H9 (cell line): ENCODE results near the gene KLHL15. TPM values are rescaled to one million over a fixed set of nuclear protein-coding genes. Genes with fewer than 3 reads are reported as not detected.

Experiments
- DNase-seq: peaks from one replicate; pipeline ENCODE4 v3.0.0-alpha.2; 2017
- H2AFZ ChIP-seq: one replicate; pipeline ENCODE4 v1.6.1; 2013; ENCODE audit warnings: mild to moderate bottlenecking, low read length, control low read depth, moderate library complexity
- H2AK5ac ChIP-seq: 2 replicates; pipeline ENCODE4 v1.6.1; 2013; ENCODE audit warnings: low read length, control low read depth, mixed read lengths; ENCODE audit not compliant: insufficient read length
- H2BK120ac ChIP-seq: one replicate; pipeline ENCODE4 v1.6.1; 2013; ENCODE audit warnings: low read depth, mild to moderate bottlenecking, low read length, control low read depth, inconsistent platforms; ENCODE audit not compliant: poor library complexity, severe bottlenecking
- H2BK12ac ChIP-seq: 2 replicates; pipeline ENCODE4 v1.6.1; 2013; ENCODE audit warnings: low read length, control low read depth, mixed read lengths, low read depth; ENCODE audit not compliant: insufficient read length
- H2BK15ac ChIP-seq: 2 replicates; pipeline ENCODE4 v1.6.1; 2013; ENCODE audit warnings: low read depth, low read length, control low read depth
- H2BK20ac ChIP-seq: one replicate; pipeline ENCODE4 v1.6.1; 2013; ENCODE audit warnings: low read depth, mild to moderate bottlenecking, low read length, control low read depth, inconsistent platforms; ENCODE audit not compliant: poor library complexity, severe bottlenecking
- H2BK5ac ChIP-seq: 2 replicates; pipeline ENCODE4 v1.6.1; 2013; ENCODE audit warnings: low read length, control low read depth, mixed read lengths; ENCODE audit not compliant: insufficient read length
- H3K14ac ChIP-seq: 2 replicates; pipeline ENCODE4 v1.6.1; 2013; ENCODE audit warnings: low read length, control low read depth; ENCODE audit not compliant: insufficient read depth
- H3K18ac ChIP-seq: 2 replicates; pipeline ENCODE4 v1.6.1; 2013; ENCODE audit warnings: low read depth, mild to moderate bottlenecking, mixed read lengths, low read length, control low read depth; ENCODE audit not compliant: insufficient read length
- H3K23ac ChIP-seq: 2 replicates; pipeline ENCODE4 v1.6.1; 2013; ENCODE audit warnings: low read length, control low read depth, mixed read lengths, low read depth; ENCODE audit not compliant: insufficient read length
- H3K23me2 ChIP-seq: 2 replicates; pipeline ENCODE4 v1.6.1; 2013; ENCODE audit warnings: low read depth, mild to moderate bottlenecking, mixed read lengths, low read length, control low read depth; ENCODE audit not compliant: insufficient read length, poor library complexity, severe bottlenecking
- H3K27ac ChIP-seq: 2 replicates; pipeline ENCODE4 v1.5.1; 2013; ENCODE audit warnings: low read length, control low read depth, mixed read lengths, low read depth; ENCODE audit not compliant: insufficient read length
- H3K27me3 ChIP-seq: 2 replicates; pipeline ENCODE4 v1.6.1; 2013; ENCODE audit warnings: low read length, control low read depth, inconsistent platforms; ENCODE audit not compliant: insufficient read depth
- H3K4ac ChIP-seq: 2 replicates; pipeline ENCODE4 v1.6.1; 2013; ENCODE audit warnings: low read depth, mild to moderate bottlenecking, control low read depth, inconsistent platforms, low read length, moderate library complexity
- H3K4me1 ChIP-seq: 2 replicates; pipeline ENCODE4 v1.6.1; 2013; ENCODE audit warnings: low read length, control low read depth, inconsistent platforms; ENCODE audit not compliant: insufficient read depth
- H3K4me2 ChIP-seq: 2 replicates; pipeline ENCODE4 v1.6.1; 2013; ENCODE audit warnings: low read length, control low read depth, mixed read lengths; ENCODE audit not compliant: insufficient read length, insufficient read depth
- H3K56ac ChIP-seq: 2 replicates; pipeline ENCODE4 v1.6.1; 2013; ENCODE audit warnings: low read depth, mild to moderate bottlenecking, mixed read lengths, low read length, control low read depth; ENCODE audit not compliant: insufficient read length
- H3K79me1 ChIP-seq: 2 replicates; pipeline ENCODE4 v1.6.1; 2013; ENCODE audit warnings: low read depth, mild to moderate bottlenecking, moderate library complexity, low read length, control low read depth, inconsistent platforms; ENCODE audit not compliant: insufficient read depth, poor library complexity, severe bottlenecking
- H3K79me2 ChIP-seq: 2 replicates; pipeline ENCODE4 v1.6.1; 2013; ENCODE audit warnings: low read length, control low read depth, inconsistent platforms; ENCODE audit not compliant: insufficient read depth
- H3K9ac ChIP-seq: 2 replicates; pipeline ENCODE4 v1.6.1; 2013; ENCODE audit warnings: low read length, control low read depth, mixed read lengths; ENCODE audit not compliant: insufficient read length; ENCODE audit errors: extremely low read depth
- H3K9me3 ChIP-seq: one replicate; pipeline ENCODE4 v1.6.1; 2013; ENCODE audit warnings: low read depth, low read length, inconsistent platforms; ENCODE audit not compliant: control insufficient read depth
- H3T11ph ChIP-seq: one replicate; pipeline ENCODE4 v1.6.1; 2013; ENCODE audit warnings: mild to moderate bottlenecking, low read length, control low read depth, inconsistent platforms
- H4K20me1 ChIP-seq: one replicate; pipeline ENCODE4 v1.6.1; 2013; ENCODE audit not compliant: control insufficient read depth, insufficient read length, insufficient read depth
- H4K5ac ChIP-seq: 2 replicates; pipeline ENCODE4 v1.6.1; 2013; ENCODE audit warnings: low read depth, mild to moderate bottlenecking, mixed read lengths, low read length, control low read depth; ENCODE audit not compliant: insufficient read length
- H4K8ac ChIP-seq: replicated peaks from 2 replicates; pipeline ENCODE4 v1.6.1; 2013; ENCODE audit warnings: low read length, control low read depth, mixed read lengths, low read depth; ENCODE audit not compliant: insufficient read length
- H4K91ac ChIP-seq: 2 replicates; pipeline ENCODE4 v1.6.1; 2013; ENCODE audit warnings: low read depth, mild to moderate bottlenecking, moderate library complexity, mixed read lengths, low read length, control low read depth; ENCODE audit not compliant: insufficient read length
- H3K27ac Mint-ChIP-seq, 3 experiments: 2 replicates in 2 of 3; 3 replicates in 1 of 3; pipeline ENCODE4 v1.8.0; 2020 to 2021; ENCODE audit warnings: mixed read lengths in 3 of 3, mild to moderate bottlenecking in 1 of 3, moderate library complexity in 1 of 3
- H3K27me3 Mint-ChIP-seq: 2 replicates; pipeline ENCODE4 v1.8.0; 2021; ENCODE audit warnings: low read depth, mild to moderate bottlenecking, moderate library complexity, mixed read lengths
- H3K36me3 Mint-ChIP-seq, 3 experiments: 2 replicates in 2 of 3; 3 replicates in 1 of 3; pipeline ENCODE4 v1.8.0; 2020 to 2021; ENCODE audit warnings: low read depth in 3 of 3, mixed read lengths in 3 of 3; ENCODE audit not compliant: insufficient read depth in 1 of 3
- H3K4me1 Mint-ChIP-seq, 2 experiments: 2 replicates each; pipeline ENCODE4 v1.8.0; 2020; ENCODE audit warnings: mixed read lengths in 2 of 2
- H3K4me3 Mint-ChIP-seq, 2 experiments: 2 replicates in 1 of 2; 3 replicates in 1 of 2; pipeline ENCODE4 v1.8.0; 2020 to 2021; ENCODE audit warnings: mild to moderate bottlenecking in 2 of 2, mixed read lengths in 2 of 2, moderate library complexity in 1 of 2
- H3K9me3 Mint-ChIP-seq, 2 experiments: 2 replicates in 1 of 2; 3 replicates in 1 of 2; pipeline ENCODE4 v1.8.0; 2020; ENCODE audit warnings: mild to moderate bottlenecking in 2 of 2, mixed read lengths in 2 of 2, moderate library complexity in 1 of 2
- CTCF ChIP-seq: fragments of 200-600 bp; sonication (generic); conservative IDR thresholded peaks from 3 replicates; pipeline ENCODE4 v1.8.0; 2021; ENCODE audit warnings: antibody characterized with exemption, mild to moderate bottlenecking
- WGBS: extraction: QIAGEN DNeasy Blood & Tissue Kit; methylation state at CpG from one replicate; pipeline ENCODE4 v1.1.7; 2013; ENCODE audit warnings: missing lambda C conversion rate, low lambda C conversion rate, mixed read lengths; ENCODE audit not compliant: insufficient read length; ENCODE audit errors: extremely low coverage; 5-methylcytosine and 5-hydroxymethylcytosine counted together
- total RNA-seq: library from RNA; stranded (reverse); gene quantifications from 2 replicates; pipeline ENCODE4 v1.2.1, GENCODE V29; 2021

KLHL15 gene
- total RNA-seq, 1 experiment from 2014 or later = 19.0 TPM

DNA sequence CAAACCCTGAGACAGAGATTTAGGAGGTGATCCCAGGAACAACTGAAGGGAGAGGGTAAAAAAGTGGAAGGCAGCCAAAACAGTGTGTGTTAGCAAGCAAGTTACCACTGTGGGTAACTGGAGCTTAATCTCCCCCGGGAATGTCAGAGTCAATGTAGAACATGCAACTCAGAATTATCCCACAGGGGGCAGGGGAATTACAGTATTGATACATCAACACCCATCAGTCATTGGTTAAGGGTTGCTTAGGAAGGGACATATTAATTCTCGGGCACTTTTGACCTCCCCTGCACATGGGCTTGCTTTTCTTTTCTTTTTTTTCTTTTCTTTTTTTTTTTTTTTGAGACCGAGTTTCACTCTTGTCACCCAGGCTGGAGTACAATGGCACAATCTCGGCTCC lies 89.9 kb downstream of the KLHL15 start:
- no peak overlapping the region for H2AK5ac ChIP-seq
- no peaks in the 10 kb centered on the region for H3K36me3 Mint-ChIP-seq
- H3K9me3 ChIP-seq = no peaks in the 10 kb centered on the region
- H2BK12ac ChIP-seq = no peak overlapping the region
- no peak overlapping the region for H2AFZ ChIP-seq
- no peak overlapping the region; a peak in 1 of 5 replicates for H3K4me3 Mint-ChIP-seq
- no peak overlapping the region for H3K4ac ChIP-seq
- H3K23ac ChIP-seq = no peak overlapping the region
- H3K4me2 ChIP-seq = no peak overlapping the region
- no peak overlapping the region for H3K14ac ChIP-seq
- no peak overlapping the region for H3K18ac ChIP-seq
- no peak overlapping the region for H4K91ac ChIP-seq
- H2BK20ac ChIP-seq = no peak overlapping the region
- H2BK15ac ChIP-seq = no peak overlapping the region
- peaks cover 10 to 18% of the 10 kb centered on the region in 2 experiments for H3K4me1 Mint-ChIP-seq
- TF ChIP-seq CTCF = peak; percentile 47
- no peaks in the 10 kb centered on the region; the same call in 1 of the 2 replicates for H3K4me1 ChIP-seq
- H3K9me3 Mint-ChIP-seq = no peaks in the 10 kb centered on the region
- no peak for DNase-seq
- no peaks in the 10 kb centered on the region for H3K27me3 Mint-ChIP-seq
- no peaks in the 10 kb centered on the region for H4K20me1 ChIP-seq
- H4K5ac ChIP-seq = no peak overlapping the region
- no peaks in the 10 kb centered on the region for H3K27me3 ChIP-seq
- peak overlapping the region in 1 of 3 experiments; percentile 41; a peak in 2 of 7 replicates for H3K27ac Mint-ChIP-seq
- no peak overlapping the region for H4K8ac ChIP-seq
- no peaks in the 10 kb centered on the region for H3K23me2 ChIP-seq
- no peak overlapping the region for H3K27ac ChIP-seq
- H2BK120ac ChIP-seq = no peak overlapping the region
- H3T11ph ChIP-seq = no peak overlapping the region
- H3K9ac ChIP-seq = no peak overlapping the region
- H3K79me2 ChIP-seq = no peaks in the 10 kb centered on the region
- no peaks in the 10 kb centered on the region for H3K79me1 ChIP-seq
- H3K56ac ChIP-seq = no peak overlapping the region
- no CpG with 5 or more reads among the region's 4 CpGs for WGBS
- no peak overlapping the region for H2BK5ac ChIP-seq
